ENCODE data around the gene FRMD3.

DNA sequence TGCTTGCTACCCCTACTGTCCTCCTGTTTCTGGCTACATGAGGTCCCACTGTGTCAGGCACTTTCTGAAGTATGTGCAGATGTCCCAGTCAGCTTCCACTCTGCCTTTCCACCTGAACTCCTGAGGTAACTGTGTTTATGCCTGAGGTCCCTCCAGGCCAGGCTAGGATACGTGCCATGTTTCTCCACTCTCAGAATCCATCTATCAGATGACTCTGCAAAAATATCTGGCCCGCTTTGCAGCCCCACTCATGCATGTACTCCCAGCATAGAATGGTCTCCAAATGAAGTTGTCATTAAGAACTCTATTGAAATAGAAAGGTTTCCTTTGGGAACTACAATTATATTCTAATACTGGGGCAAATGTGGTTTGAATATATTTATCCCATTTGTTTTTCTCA is 243.4 kb downstream of the FRMD3 start:
- TF ChIP-seq, protein P1, sequence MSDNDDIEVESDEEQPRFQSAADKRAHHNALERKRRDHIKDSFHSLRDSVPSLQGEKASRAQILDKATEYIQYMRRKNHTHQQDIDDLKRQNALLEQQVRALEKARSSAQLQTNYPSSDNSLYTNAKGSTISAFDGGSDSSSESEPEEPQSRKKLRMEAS (IDR thresholded peaks at IDR 0.05; ENCODE audit: low read depth, low read length), result no peak
- TF ChIP-seq, protein P2, sequence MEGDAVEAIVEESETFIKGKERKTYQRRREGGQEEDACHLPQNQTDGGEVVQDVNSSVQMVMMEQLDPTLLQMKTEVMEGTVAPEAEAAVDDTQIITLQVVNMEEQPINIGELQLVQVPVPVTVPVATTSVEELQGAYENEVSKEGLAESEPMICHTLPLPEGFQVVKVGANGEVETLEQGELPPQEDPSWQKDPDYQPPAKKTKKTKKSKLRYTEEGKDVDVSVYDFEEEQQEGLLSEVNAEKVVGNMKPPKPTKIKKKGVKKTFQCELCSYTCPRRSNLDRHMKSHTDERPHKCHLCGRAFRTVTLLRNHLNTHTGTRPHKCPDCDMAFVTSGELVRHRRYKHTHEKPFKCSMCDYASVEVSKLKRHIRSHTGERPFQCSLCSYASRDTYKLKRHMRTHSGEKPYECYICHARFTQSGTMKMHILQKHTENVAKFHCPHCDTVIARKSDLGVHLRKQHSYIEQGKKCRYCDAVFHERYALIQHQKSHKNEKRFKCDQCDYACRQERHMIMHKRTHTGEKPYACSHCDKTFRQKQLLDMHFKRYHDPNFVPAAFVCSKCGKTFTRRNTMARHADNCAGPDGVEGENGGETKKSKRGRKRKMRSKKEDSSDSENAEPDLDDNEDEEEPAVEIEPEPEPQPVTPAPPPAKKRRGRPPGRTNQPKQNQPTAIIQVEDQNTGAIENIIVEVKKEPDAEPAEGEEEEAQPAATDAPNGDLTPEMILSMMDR (IDR thresholded peaks at IDR 0.05; ENCODE audit: low read depth, low read length), result no peak
- TF ChIP-seq MYC (IDR thresholded peaks at IDR 0.05; ENCODE audit: low read depth, low read length) (no peak), POLR2A (IDR thresholded peaks at IDR 0.05; ENCODE audit: extremely low read depth, insufficient read length) (no peak)

Measured in NB4 (cell line).